Fibroblast of the aortic adventitia (primary cell): ENCODE data around the gene METTL8. TPM values are rescaled to one million over a fixed set of nuclear protein-coding genes. Genes with fewer than 3 reads are reported as not detected.

Source experiments
- DNase-seq: peaks from one replicate; pipeline ENCODE4 v3.0.0-alpha.2; 2010; ENCODE audit warnings: low read depth
- H3K4me3 ChIP-seq: 2 replicates; pipeline ENCODE4 v1.5.1; 2011; ENCODE audit warnings: low read depth, mild to moderate bottlenecking, control low read depth, low read length, moderate library complexity
- total RNA-seq: library from RNA; depleted of rRNA; stranded (reverse); fragments of >200 nt; gene quantifications from 2 replicates; pipeline ENCODE4 v1.2.3, GENCODE V29; 2012; ENCODE audit warnings: low replicate concordance
- TF ChIP-seq, protein P1 (sequence below): IDR thresholded peaks from 2 replicates; pipeline ENCODE4 v1.5.1; 2011; ENCODE audit warnings: mild to moderate bottlenecking, low read length, control low read depth, inconsistent platforms; ENCODE audit not compliant: insufficient read depth

Gene METTL8
- total RNA-seq, 1 donor = 34.6 TPM

DNA sequence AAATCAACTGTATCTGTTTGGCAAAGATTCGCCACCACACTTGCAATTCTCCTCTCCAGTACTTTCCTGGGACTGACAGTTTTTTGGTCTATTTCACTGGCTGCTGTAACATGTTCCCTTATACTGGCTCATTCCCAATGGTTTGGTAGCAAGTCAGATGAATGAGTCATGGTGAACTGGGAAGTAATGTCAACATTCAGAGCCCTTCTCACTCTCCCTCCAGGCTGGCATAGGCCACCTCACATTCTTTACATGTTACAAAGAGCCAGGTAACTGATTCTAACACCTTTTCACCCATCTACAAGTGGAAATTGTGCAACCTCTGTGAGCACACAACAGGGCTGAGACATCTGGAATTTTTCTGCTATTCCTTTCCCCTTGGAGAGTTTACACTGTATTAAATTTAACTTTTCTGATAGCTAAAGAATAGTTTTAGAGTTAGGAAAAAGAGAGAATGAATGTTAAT, 161.8 kb downstream of the METTL8 start:
- TF ChIP-seq, protein P1, sequence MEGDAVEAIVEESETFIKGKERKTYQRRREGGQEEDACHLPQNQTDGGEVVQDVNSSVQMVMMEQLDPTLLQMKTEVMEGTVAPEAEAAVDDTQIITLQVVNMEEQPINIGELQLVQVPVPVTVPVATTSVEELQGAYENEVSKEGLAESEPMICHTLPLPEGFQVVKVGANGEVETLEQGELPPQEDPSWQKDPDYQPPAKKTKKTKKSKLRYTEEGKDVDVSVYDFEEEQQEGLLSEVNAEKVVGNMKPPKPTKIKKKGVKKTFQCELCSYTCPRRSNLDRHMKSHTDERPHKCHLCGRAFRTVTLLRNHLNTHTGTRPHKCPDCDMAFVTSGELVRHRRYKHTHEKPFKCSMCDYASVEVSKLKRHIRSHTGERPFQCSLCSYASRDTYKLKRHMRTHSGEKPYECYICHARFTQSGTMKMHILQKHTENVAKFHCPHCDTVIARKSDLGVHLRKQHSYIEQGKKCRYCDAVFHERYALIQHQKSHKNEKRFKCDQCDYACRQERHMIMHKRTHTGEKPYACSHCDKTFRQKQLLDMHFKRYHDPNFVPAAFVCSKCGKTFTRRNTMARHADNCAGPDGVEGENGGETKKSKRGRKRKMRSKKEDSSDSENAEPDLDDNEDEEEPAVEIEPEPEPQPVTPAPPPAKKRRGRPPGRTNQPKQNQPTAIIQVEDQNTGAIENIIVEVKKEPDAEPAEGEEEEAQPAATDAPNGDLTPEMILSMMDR = no peak
- DNase-seq = peak; percentile 97
- H3K4me3 ChIP-seq = no peak overlapping the region

DNA sequence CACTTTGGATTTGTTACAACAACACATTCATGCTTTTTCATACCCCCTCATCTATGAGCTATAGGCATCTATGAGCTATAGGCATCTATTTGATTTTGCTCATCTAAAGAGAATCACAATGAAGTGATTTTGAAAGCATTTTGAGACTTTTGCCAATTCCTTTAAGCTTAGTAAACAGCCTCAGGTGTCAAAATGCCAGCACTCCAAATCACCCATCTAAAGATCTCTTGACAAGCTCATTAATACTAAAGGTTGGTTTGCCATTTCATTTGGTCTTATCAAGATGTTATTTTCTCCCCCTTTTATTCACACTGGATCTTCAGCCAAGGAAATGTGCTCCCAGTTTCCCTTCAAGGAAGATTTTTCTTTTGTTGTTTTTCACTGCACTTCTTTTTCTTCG, 162.4 kb downstream of the METTL8 start:
- H3K4me3 ChIP-seq = no peak overlapping the region
- DNase-seq = no peak
- TF ChIP-seq, protein P1 = no peak

DNA sequence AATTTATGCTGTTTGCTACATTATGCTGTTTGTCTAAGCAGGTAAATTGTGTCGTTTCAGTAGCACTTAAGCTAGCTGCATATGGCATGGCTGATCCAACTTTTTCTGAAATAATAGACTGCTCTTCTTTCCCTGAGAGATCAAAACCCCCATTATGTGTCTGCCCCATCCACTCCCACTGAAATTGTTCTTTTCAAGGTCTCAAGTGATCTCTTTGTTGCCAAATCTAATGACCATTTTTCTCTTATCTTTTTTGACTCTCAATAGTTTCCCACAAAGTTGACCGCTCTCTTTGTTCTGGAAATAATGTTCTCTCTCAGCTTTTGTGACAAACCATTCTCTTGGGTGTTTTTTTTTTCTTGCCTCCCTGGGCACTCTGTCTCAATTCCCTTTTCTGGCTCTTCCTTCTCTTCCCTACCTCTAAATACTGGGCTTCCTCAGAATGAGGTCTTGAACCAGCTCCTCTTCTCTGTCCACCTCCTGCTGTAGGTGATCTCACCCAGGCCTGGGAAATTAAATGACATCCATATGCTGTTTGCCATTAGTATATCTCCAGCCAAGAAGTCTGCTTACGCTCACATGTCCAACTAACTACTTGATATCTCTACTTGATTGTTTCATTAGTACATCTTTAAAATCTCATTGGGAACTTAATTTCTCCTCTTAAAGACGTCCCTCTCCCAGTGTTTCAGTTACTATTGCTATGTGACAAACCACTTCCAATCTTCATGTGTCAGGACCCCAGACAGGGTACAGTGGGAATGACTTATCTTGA, 165.7 kb downstream of the METTL8 start:
- TF ChIP-seq, protein P1 = no peak

More for the DNA sequence above, 165.7 kb downstream of the METTL8 start:
- DNase-seq = no peak
- no peak overlapping the region for H3K4me3 ChIP-seq

Other genes starting within 250 kb of the METTL8 start
- 9.0 and 34.7 TPM in 2 replicates for gene DCAF17, start 236 bp upstream of the METTL8 start, total RNA-seq
- gene CYBRD1, start 88.5 kb upstream of the METTL8 start, total RNA-seq = 412 and 741 TPM in 2 replicates